HT-29 (cell line): ENCODE data around the gene TICAM2. TPM values are rescaled to one million over a fixed set of nuclear protein-coding genes. Genes with fewer than 3 reads are reported as not detected.

Experiments used
- DNase-seq: peaks from one replicate; pipeline ENCODE4 v3.0.0-alpha.2; 2015; ENCODE audit warnings: low spot score
- total RNA-seq: library from RNA; depleted of rRNA; stranded (reverse); fragments of >200 nt; shearing (Covaris generic); gene quantifications from 2 replicates; pipeline ENCODE4 v1.2.3, GENCODE V29; 2014

TICAM2 gene
- total RNA-seq, 1 experiment from 2014 or later, result not detected

DNA sequence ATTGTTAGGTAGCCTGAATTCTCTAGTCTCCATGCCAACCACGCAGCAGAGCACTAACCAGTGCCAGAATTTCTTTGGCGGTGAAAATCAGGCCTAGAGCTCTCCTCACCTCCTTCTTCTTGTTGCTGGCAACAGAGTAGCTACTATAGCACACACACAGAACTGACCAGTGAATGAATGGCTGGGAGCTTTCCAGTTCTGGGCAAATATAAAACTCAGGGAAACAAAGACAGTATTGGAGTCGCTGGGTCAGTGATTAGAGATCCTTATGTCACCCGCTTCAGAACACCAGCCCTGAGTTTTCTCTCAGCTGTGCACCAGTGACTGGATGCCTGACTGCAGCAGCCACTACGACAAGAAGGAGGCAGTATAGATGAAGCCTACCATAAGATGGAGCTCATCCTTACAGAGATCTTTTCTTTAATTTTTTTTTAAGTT lies 30.8 kb downstream of the TICAM2 start:
- DNase-seq, result no peak

DNA sequence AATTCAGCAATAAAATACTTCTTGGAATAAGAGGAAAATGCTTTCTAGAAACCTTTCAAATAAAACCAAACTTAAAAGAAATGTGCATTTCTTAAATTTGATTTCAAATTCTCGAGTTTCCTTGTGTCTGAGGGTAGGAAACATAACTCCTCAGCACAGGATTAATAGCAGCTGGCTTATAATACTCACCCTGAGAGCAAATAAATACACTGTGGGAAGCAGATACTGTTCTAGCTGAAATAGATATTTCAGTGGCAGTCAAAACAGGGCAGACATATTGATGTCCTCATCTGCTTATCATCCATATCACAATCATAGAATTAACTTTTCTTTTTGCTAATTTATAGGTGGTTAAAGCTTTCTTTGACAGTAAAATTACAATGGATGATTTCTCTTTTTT lies 33.6 kb downstream of the TICAM2 start:
- no peak for DNase-seq

DNA sequence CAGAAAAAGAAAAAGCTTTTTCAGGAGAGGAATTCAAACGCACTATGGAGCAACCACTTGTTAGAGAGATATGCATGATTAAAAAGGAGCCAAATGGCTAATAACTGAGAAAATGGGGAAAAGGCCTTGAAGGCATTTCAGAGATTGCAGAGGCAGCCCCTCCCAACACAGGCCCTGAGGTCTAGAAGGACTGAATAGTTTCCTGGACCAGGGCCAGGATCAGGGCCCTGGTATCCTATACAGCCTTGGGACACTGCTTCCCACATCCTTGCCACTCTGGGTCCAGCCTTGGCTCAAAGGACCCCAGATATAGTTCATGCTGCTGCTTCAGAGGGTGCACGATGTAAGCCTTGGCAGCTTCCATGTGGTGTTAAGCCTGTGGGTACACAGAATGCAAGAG lies 37.0 kb downstream of the TICAM2 start:
- no peak for DNase-seq

DNA sequence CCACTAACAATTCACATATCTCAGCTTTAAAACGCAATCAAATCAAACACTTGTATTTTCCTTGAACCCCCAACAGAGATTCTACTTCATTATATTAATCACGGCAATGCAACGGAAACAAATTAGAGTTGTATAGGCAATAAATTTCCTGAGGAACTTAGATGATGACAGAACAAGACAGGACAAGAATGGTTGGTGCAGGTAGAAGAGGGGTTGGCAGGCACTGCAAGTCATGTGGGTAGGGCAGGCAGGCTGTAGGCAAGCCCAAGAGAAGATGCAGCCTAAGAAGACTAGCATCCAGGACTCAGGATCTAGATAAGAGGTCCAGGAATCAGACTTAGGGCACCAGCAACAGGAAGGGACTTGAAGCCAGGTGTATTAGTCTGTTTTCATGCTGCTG lies 41.1 kb downstream of the TICAM2 start:
- DNase-seq, result no peak

DNA sequence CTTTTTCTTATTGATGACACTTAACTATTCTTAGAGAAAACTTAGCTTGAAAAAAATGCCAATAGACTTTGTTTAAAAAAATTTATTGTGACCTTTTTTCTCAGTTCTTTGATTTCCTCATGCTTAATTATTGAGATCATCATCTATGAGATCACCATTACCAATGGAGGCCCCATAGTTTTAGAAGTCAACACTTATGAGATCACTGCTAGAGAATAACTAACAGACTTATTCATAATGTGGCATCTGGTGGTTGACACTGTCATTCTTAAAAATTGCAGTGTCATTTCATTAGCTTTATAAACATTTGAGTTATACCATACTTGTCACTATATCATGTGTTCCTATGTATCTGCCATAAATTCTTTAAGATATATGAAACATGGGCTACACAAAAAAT lies 42.8 kb downstream of the TICAM2 start:
- no peak for DNase-seq

DNA sequence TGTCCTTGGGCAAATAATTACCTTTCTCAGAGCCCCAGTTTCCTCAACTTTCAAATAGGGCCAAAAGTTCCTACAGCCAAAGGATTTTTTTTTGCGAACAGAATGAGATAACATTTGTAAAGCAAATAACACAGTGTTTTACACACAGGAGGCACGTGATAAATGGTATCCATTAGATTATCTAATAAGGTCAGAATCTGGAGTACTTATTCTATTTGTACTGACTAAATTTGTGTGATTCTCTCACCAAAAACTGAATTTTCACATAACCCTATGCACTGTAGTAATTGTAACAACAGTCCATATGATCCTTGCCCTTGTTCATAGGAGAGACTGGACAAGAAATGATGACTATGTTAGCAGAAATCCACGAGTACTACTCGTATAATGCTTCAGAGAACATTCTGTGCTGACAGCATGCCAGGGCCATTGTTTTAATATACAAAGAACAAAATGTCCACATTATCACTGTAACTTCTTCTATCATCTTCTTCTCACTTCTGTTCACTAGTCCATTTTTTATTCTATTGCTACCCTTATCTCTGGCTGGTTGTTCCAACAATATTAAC lies 43.8 kb downstream of the TICAM2 start:
- DNase-seq, result no peak

DNA sequence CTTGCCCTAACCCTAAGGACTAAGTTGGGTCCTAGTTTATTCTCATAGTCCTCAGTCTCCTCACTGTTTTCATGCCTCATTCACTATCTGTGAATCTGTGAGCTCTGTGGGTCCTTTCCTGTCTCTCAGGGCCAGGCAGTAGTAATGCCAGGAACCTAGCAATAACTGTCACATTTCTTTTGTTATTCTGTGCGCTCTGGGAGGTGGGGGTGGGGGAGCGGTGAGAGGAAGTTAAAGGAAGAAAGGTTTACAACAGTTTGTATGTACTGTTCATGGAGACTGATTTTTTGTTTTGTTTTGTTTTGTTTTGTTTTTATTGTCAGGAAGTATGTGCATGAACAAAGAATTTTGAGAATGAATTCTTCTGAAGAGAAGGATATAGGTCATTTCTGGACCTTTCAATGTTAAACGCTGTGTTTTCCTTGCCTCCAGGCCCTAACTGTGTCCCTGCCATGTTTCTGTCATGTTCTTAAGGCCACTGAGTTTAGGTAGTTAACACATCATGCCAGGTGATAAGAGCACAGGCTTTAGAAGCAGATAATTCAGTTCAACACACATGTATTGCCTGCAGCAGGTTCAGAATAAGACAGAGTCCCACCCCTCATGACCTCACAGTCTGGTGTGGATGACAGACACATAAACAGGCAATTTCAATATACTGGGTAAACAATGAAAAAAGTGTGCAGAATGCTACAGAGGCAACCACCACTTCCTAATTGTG lies 44.5 kb downstream of the TICAM2 start:
- DNase-seq, result no peak

DNA sequence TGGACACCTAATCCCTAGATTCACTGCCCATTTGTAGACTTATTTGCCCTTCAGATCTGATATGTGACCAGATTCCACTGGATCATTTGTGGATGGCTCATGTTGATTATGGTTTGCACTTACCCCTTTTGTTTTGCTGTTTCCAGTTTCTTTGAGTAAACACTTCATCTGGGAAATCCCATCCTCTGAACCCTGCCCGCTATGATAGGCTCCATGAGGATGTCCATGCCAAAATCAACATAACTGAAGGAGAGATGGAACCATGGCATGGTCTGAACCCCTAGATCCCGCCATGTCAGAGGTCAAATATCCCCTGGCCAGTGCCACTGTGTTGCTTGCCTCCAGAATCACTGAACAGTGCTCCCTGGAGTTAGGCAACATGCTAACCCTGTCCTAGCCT lies 46.0 kb downstream of the TICAM2 start:
- DNase-seq, result no peak

DNA sequence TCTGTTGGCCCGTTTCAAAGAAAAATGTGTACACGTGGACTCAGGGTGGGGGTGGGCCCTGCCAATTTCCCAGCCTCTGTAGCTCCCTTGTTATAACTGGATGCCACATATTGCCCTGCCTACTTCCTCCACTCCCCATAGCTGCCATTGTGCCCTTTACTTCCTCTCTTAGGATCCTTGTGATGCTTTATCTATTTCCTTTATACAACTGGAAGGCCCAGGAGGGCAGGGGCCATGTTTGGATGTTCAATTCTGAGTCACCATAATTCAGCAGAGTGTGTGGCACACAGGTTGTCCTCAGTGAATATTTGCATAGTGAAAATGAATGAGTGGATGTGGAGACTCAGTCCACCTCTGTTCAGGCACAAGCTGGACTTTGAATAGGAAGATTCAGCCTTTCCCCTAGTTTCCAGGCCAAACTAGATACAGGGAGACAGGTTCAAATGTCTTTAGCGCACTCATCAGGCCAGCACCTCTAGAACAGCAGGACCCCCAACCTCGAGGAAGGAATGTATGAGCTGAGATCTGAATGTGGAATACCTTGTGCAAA lies 47.1 kb downstream of the TICAM2 start:
- no peak for DNase-seq

DNA sequence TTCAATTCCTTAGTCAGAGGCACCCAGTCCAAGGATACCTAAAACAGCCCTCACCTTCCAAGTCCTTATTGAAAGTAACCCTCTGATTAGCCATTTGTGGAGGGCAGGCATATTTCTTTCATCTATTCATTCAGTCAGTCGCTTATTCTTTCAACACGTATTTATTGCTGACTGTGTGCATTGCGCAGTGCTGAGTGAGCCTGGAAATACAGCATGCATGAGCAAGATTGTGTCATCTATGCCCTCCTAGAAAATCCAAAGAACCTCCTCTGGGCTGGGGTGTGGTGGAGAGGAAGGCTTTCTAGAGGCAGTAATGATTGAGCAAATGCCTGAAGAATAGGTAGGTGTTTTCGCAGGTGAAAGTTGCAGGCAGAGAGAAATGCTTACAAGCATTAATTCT lies 49.2 kb downstream of the TICAM2 start:
- DNase-seq, result no peak

DNA sequence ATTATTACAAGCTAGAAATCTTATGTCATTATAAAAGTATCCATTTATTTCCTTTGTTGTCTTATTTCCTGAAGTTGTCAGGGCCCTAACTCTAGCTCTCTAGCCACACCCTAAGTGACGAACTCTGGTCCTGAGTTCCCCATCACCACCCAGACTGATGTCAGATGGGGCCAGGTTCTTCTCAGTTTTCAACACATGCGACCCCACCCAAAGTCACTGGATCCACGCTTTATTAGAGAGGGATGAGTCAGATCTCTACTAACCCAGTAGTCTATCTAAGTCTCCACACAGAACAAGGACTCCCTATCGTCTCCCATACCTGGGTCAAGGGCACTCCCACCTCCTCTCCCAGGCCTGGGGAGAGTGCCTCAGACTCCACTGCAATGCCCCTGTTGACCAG lies 50.9 kb downstream of the TICAM2 start:
- no peak for DNase-seq

DNA sequence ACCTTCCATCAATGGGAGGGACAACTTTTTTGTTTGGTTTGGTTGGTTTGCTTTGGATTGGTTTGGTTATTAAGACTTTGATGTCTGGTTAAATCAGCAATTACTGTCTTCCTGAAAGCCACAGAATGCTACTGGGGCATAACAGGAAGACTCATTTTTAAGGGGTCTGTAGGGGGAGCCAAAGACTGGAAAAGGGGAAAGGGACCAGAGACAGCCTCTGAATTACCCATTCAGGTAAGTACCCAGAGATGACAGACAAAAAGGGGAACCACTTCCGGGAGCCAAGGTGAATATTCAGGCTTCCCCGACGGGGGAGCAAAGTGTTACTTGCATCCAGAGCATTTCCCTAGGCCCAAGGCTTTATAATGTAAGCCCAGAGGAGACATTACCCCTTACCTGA lies 53.1 kb downstream of the TICAM2 start:
- DNase-seq, result no peak

DNA sequence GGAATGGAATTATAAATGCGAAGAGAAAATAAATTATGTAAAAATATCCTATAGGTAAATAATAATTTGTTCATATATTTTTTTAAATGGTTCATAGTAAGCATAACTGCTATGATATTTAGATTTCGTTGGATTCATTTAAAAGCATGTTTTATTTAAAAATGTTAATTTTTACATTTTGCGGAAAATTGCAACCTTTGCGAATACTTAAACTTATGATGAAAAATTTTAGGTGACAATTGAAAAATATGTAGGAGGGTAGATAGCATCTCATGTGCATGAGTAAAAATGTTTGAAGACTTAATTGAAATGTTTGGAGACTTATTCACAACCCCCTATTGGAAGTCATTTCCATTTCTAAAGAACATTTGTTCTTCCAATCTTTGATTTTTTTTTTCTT lies 53.6 kb downstream of the TICAM2 start:
- no peak for DNase-seq

DNA sequence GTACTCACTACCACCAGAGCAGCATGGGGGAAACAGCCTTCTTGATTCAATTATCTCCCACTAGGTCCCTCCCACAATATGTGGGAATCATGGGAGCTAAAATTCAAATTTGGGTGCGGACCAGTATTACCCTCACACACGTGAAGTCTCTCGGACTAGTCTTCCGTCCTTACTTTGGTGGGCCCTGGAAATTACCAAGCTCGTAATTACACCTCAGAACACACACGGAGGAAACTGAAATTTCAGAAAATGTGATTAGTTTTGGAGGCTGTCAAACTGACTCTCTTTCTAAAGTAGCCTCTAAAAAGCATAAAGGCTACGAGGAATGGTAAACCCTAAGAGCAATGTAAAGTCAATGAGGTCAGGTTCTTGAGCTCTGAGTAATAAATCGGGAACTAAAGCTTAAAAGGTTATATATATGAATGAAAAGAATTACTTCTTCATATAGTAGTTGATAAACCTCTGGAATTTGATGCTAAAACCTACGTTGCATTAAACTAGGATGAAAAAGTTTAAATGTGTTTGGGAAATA lies 56.9 kb downstream of the TICAM2 start:
- DNase-seq, result no peak

DNA sequence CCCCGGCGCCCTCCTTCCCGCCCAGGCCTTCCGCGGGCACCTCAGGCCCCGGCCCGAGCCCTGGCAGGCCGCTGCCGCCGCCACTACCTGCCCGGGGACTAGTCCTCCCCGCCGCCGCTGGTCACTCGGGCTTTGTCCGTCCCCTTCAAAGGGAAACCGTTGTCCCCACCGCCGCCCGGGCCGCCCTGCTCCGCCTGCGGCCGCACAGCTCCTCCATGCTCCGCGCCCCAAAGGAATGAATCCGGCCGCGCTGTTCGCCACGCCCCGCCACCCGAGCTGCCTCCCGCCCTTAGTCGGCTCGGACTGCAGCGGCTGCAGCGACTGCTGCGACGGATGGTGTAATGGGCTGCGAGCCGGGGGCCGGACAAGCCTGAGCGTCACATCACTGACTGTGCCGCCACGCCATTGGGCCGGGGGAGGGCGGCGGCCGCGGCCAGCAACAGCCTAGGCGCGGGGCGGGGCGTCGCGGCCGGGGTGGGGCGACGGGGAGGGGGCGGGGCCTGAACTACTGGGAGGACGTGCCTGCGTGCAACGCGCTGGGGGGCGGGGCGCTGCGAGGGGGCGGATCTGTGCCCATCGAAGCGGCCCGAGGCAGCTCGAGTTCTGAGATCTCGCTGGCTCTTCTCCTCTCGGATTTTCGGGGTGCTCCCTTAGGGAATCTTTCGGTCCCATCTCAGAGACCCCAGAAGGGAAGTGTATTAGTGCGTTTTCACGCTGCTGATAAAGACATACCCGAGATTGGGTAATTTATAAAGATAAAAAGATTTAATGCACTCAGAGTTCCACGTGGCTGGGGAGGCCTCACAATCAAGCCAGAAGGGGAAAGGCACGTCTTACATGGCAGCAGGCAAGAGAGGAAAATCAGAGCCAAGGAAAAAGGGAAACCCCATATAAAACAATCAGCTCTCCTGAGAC lies 57.6 kb downstream of the TICAM2 start, which contains the start of gene FEM1C:
TSS of gene FEM1C (minus strand) at position 340 of the 915 bp plus-strand sequence. CDS start 1,282 bp downstream, outside the sequence.
- DNase-seq, result peak; percentile 96

DNA sequence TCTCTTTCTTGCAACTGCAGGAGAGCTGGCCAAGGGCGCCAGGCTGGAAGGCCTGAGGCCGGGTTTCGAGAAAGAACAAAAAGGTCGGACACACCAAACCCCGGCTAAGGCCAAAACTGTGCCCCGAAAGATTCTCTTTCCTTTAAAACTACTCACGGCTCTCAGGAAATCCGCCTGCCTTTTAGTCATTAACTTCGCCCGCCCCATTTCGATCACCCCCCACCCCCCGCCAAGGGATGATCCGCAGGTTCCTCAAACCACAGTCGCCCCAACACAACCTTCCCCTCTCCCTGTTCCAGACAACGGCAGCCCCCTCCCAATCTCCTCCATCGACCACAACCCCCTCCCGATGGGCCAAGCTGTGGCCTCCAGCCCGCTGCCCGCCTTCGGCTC lies 58.2 kb downstream of the TICAM2 start:
- no peak for DNase-seq

DNA sequence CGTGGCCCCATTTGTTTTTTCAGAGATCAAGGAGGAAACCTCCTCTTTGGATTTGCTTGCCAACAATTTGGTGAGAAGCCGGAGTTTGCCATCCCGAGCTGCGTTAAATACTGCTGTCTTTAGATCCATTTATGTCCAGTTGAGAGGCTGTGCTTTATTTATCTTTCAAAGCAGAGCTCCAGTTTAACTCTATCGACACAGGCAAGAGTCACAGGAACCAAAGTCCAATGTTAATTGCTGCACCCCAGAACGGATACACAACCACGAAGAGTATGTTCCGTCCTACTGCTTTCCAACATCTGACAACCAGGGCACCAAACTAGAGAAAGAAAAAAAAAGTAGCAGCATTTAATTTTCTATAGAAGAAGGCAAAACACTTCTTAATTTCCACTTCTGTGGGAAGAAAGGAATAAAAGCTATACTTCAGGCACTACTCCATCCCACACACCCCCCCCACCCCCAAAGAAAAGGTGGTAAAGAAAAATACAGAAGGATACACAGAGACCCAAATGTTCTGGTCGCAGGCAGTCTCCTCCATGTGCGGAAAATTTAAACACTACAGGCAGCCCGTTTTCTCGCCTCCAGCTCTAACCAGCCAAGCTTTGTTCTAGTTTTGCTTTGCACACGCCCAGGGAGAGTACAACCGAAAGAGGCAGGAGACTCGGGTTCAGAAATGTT lies 58.8 kb downstream of the TICAM2 start:
- DNase-seq, result peak; percentile 72

DNA sequence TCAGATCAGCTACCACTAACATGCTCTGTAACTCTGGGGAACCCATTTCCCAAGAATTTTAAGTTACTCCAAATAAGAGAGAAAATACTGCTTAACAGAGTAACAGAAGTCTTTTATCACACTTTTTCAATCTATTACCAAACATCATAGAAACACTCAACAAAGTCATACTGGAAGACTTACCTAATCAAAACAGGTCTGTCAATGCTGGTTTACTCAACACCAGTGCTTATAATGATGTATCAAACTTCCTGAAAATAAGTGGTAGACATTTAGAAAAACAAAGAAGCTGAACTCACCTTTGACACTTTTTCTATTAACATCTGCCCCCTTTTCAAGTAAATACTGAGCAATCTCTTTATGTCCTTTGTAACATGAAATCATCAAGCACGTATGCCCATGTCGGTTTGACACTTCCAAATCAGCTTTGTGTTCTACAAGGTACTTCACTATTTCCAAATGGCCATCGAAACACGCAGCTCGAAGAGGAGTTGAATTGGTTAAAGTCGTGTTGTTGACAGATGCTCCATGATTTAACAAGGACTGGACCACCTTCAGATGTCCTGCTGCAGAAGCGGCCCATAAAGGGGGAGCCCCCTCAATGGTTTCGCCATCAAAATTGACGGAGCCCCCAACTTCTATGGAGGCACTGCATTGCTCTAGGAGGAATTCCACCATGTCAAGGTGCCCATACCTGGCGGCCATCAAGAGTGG lies 59.5 kb downstream of the TICAM2 start:
- DNase-seq, result peak; percentile 57

DNA sequence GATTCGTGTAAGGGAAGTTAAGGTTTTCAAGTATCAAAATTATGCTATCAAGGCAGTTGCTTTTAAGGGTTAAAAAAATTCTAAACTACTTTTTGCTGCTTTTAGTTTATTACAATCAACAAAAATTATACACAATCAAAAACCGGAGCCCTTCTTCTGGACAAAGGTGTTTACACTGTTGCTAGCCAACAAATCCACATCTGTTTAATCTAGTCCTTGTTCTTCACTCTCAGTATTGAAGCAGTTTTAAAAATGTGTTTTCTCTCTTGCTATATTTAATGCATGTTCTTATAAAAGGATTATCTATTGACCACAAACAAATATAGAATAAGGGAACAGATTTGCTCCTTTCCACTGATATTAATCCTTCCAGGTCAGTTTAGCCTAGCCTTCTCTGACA lies 60.2 kb downstream of the TICAM2 start:
- peak; percentile 51 for DNase-seq

DNA sequence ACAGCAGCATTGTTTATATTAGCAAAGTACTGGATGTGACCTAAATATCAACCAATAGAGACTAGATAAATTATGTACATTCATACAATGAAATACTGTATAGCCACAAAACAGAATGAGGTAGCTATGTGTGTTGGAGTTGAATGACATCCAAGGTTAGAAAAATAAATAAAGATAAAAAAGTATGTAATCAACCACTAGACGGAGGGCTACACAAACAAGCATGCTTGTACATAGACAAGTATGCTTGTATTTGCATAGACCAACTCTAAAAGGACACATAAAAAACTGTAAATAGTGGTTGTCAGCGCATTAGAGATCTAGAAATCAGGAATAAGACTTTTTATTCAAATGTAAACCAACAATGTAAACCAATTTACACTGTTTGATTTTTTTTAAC lies 60.7 kb downstream of the TICAM2 start:
- no peak for DNase-seq
